GM19025 (cell line): ENCODE measurements around the gene RETN.

Experiments
- ATAC-seq: cut with Tn5 transposase; IDR thresholded peaks from one replicate; pipeline ENCODE4 v1.9.1; 2021; ENCODE audit warnings: mild to moderate bottlenecking, low read depth, moderate library complexity; ENCODE audit not compliant: unreplicated experiment

RETN gene

DNA sequence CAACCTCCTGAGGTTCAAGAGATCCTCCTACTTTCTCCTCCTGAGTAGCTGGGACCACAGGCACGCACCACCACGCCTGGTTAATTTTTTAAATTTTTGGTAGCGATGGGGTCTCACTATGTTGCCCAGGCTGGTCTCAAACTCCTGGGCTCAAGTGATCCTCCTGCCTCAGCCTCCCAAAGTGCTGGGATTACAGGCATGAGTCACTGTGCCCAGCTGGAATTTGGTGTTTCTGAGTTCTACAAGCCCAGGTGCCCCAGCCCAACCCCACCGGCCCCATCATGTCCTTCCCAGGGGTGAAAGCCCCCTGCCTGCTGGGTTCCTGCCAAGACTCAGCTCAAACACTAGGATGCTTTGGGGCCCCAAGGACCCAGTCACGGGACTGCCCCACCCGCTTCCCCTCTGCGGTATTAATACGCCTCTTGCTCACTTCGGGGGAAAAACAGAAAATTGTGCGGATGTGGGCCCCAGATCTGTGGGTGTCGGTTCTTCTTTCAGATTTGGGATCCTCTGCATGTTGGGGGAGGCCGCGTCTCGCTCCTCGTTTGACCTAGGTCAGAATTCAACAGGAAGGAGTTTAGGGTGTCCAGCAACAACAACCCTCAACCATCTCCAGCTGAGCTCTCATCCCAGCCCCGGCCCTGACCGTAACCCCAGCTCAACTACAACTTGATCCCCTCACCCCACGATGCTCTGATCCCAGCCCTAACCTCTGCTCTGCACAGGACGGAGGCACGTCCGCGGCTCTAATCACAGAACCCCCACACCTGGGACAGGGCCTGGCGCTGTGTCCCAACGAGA, 36.7 kb downstream of the RETN start:
- peak; percentile 42 for ATAC-seq

DNA sequence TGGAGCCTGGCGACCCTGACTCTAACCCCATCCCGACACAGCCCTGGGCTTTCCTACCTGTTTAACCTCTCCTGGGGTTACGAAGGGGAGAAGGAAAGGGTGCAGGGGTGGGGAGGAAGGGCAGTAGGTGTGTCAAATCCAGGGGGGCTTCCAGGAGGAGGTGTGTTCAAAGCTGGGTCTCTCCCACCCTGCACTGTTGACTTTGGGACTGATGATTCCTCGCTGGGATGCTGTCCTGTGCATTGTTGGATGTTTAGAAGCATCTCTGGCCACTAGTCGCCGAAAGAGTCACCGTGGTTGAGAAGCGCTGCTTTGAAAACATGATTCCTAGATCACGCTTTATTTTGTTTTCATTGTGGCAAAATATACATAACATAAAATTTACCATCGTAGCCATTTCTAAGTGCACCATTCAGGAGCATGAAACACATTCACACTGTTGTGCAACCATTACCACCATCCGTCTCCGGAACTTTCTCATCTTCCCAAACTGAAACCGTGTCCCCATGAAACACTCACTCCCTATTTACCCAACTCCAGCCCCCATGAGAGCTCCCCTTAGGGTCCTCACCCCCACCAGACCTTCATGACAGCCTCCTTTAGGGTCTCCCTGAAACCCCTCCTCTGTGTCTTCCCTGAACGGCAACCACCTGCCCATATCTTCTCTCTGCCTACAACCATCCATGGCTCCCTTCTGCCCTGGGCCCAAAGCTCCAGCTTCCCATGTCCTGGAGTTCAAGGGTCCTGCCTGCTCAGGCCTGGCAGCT, 37.5 kb downstream of the RETN start:
- no peak for ATAC-seq

DNA sequence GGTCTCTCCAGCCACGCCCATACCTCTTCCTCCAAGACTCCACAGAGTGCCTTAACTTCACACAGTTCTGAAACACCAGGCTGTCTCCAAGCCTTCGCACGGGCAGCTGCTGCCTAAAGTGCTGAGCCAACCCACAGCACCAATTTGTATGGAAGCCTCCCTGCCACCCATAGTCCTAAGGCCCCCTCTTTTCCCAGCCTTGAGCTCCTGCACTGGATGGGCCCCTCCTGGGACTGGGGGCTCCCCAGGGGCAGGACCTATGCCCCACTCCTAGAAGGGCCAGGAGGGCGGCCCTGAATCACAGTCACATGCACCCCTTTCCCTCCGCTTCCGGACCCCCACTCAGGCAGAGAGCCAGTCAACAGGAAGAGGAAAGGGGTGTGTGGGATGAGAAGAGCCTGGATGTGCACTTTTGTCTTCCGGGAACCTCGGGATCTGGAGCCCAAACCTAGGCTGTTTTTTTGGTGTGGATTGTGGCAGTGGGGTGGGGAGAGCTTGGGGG, 38.2 kb downstream of the RETN start:
- ATAC-seq: no peak

DNA sequence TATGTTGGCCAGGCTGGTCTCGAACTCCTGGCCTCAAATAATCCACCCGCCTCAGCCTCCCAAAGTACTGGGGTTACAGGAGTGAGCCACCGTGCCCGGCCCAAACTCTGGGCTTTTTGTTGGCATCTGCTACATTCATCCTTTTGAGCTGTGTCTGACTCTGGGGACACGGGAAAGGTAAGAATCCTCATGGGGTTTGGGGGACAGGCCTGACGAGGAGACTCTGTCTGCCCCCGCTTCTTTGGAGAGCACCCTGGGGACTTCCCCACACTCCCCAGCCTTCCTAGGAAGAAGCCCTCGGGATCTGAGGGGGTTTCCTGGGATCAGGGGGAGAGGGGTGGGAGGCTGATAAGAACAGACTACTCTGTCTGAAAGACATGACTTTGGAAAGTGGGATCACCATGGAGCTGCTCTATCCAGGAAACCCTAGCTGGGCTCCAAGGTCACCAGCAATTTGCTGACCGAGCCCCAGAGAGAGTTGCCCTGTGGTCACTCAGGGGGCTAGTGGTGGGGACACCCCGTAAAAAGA, 41.1 kb downstream of the RETN start:
- no peak for ATAC-seq

DNA sequence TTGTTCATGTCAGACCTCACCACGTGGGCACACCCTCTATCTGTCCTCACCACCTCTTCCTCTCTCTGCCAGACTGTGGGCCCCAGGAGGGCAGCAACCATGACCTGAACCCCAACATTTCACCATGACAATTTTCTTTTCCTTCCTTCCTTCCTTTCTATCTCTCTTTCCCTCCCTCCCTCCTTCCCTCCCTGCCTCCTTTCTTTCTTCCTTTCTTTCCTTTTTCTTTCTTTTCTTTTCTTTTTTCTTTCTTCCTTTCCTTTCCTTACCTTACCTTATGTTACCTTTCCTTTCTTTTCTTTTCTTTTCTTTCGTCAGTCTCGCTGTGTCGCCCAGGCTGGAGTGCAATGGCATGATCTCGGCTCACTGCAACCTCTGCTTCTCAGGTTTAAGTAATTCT, 41.8 kb downstream of the RETN start:
- no peak for ATAC-seq

DNA sequence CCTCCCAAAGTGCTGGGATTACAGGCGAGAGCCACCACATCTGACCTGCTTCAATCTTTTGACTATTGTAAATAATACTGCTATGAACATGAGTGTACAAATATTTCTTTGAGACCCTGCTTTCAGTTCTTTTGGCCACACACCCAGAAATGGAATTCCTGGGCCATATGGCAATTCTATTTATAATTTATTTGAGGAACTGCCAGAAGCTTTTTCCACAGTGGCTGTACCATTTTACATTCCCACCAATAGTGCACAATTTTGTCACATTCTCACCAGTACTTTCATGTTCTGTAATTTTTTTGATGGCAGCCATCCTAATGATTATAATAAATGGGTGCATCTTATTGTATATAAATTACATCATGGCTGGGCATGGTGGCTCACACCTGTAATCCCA, 46.8 kb downstream of the RETN start:
- ATAC-seq: no peak

DNA sequence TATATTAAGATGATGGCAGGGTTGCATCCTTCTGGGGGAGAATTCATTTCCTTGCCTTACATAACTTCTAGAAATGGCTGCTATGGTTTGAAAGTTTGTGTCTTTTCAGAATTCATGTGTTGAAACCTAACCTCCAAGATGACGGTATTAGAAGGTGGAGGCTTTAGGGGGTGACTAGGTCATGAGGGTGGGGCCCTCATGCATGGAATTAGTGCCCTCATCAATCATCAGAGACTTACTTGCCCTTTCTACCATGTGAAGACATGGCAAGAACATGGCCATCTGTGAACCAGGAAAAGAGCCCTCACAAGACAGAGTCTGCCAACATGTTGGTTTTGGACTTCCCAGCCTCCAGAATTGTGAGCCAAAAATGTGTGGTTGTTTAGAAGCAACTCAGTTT, 47.9 kb downstream of the RETN start:
- no peak for ATAC-seq

DNA sequence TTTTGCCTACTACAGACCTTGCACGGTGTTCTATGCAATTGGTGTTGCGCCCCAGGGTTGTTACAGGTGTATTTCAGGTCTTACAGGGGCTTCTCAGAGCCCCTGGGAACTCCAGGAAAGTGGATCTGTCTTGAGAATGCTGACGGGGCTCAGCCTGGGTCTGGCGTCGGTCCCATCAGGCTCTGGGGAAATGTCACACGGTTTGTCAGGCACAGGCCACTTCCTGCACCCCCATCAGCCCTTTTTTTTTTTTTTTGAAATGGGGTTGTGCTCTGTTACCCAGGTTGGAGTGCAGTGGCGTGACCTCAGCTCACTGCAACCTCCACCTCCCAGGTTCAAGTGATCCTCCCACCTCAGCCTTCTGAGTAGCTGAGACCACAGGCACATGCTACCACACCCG, 49.8 kb downstream of the RETN start:
- no peak for ATAC-seq
